ENCODE measurements around the gene CIRBP.

Gene CIRBP

DNA sequence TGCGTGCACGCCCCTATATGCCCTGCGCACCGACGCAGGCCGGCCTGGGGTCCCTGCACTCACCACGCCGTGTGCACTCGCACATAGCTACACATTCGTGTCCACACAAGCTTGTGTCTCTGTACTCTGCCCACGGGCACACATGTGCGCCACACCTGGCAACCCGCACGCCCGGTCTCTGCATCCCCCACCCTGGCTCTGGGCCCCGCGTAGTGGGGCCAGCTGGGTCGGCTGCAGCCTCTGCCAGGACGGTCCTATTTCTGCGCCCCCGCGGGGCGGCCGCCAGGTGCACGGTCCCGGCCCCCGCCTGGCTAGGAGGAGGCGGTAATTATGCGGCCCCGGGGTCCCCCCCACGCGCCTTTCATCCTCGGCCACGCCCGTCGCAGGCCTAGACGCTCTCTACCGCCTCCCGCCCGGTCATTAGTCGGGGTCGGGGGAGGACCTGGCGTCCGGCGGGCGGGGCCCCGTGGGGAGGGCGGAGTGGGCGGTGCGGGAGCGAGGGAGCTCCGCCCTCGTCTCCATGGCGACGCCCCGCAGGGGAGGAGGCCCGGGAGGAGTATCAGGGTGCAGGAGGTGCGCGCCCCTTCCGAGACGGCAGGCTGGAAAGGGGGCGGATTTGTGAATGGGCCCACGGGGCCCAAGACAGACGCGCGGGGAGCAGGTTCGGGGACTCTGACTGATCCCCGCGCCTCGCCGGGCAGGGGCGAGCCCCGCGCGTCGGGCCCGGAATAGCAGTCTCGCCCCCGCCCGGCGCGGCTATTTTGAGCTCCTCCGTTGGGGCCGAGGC, 2.8 kb upstream of the CIRBP start:
- Histone ChIP-seq H3K9me3 (ENCODE audit: insufficient read depth, low read depth, low read length) (no peaks in the 10 kb centered on the region), H3K9ac (ENCODE audit: low read length) (no peak overlapping the region), H2BK5ac (ENCODE audit: low read depth, low read length, poor library complexity) (peak overlapping the region; percentile 71), H3K23ac (ENCODE audit: low read length) (no peak overlapping the region), H3K18ac (ENCODE audit: low read length) (peak overlapping the region; percentile 85), H2BK120ac (ENCODE audit: insufficient read depth, low read length, poor library complexity) (peak overlapping the region; percentile 28), H2AFZ (ENCODE audit: insufficient read depth, low read length, poor library complexity) (peak overlapping the region; percentile 37), H4K8ac (ENCODE audit: low read depth, low read length) (peak overlapping the region; percentile 68), H3K4me3 (ENCODE audit: low read depth, low read length) (peak overlapping the region; percentile 70), H3K4me1 (ENCODE audit: control insufficient read depth in 1 of 2, insufficient read depth in 2 of 2, low read length in 2 of 2) (peaks cover 49 to 55% of the 10 kb centered on the region in 2 experiments), H3K79me1 (ENCODE audit: low read length) (peaks cover 39% of the 10 kb centered on the region), H4K12ac (ENCODE audit: low read depth, low read length) (peak overlapping the region; percentile 31), H4K91ac (ENCODE audit: low read depth, low read length) (peak overlapping the region; percentile 73), H3K4ac (ENCODE audit: low read depth, low read length) (peak overlapping the region; percentile 46), H3K79me2 (ENCODE audit: control insufficient read depth, insufficient read depth, low read length, poor library complexity) (peaks cover 13% of the 10 kb centered on the region), H2BK12ac (ENCODE audit: low read length) (peak overlapping the region; percentile 92), H3K36me3 (ENCODE audit: control insufficient read depth in 1 of 2, insufficient read depth in 2 of 2, low read length in 2 of 2) (peaks cover 6 to 7% of the 10 kb centered on the region in 2 experiments), H3K4me2 (ENCODE audit: low read length) (peak overlapping the region; percentile 84), H3K14ac (ENCODE audit: low read length) (peak overlapping the region; percentile 75), H3K27me3 (ENCODE audit: insufficient read depth, low read length) (no peaks in the 10 kb centered on the region), H2AK5ac (ENCODE audit: low read length) (peak overlapping the region; percentile 87), H3K27ac (ENCODE audit: low read depth, low read length) (peak overlapping the region; percentile 81)
- DNase-seq: peak; percentile 74 to 93
- WGBS (ENCODE audit: extremely low coverage, insufficient coverage, insufficient read length): no CpG with 5 or more reads among the region's 84 CpGs

DNA sequence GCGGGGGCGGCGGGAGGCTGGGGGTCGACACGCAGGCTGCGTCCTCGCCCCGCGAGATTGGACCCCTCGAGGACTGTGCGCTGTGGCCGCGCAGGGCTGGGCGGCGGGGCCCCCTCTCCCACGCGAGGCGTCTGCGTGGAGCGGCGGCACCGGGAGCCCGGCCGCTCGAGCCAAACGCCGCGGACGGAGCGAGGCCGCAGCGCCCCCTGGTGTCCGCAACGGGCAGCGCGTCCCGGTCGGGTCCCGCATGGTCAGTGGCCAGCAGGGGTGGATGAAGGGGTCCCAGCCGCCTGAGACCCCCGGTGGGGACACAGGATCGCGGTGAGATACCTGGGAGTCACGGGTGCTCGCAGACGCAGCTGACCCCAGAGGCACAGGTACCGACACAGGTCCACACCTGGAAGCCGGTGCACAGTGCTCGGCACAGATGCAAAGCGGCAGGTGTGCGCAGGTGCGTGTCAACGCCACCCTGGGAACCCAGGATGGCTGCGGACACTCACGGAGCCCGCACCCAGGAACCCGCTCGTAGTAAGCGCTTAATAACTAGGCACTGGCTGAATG, 2.1 kb upstream of the CIRBP start:
- no peak overlapping the region for H3K4ac ChIP-seq (ENCODE audit: low read depth, low read length)
- H3K18ac ChIP-seq (ENCODE audit: low read length): no peak overlapping the region
- peak overlapping the region; percentile 37 for H2AFZ ChIP-seq (ENCODE audit: insufficient read depth, low read length, poor library complexity)
- no peaks in the 10 kb centered on the region for H3K27me3 ChIP-seq (ENCODE audit: insufficient read depth, low read length)
- H4K91ac ChIP-seq (ENCODE audit: low read depth, low read length): no peak overlapping the region
- no peak overlapping the region for H2BK5ac ChIP-seq (ENCODE audit: low read depth, low read length, poor library complexity)
- H3K23ac ChIP-seq (ENCODE audit: low read length): no peak overlapping the region
- peaks cover 43 to 48% of the 10 kb centered on the region in 2 experiments for H3K4me1 ChIP-seq (ENCODE audit: control insufficient read depth in 1 of 2, insufficient read depth in 2 of 2, low read length in 2 of 2)
- H2AK5ac ChIP-seq (ENCODE audit: low read length): no peak overlapping the region
- WGBS (ENCODE audit: extremely low coverage, insufficient coverage, insufficient read length): no CpG with 5 or more reads among the region's 59 CpGs
- H3K4me3 ChIP-seq (ENCODE audit: low read depth, low read length): peak overlapping the region; percentile 70
- H3K79me1 ChIP-seq (ENCODE audit: low read length): peaks cover 32% of the 10 kb centered on the region
- H3K27ac ChIP-seq (ENCODE audit: low read depth, low read length): no peak overlapping the region
- no peak overlapping the region for H2BK12ac ChIP-seq (ENCODE audit: low read length)
- H2BK120ac ChIP-seq (ENCODE audit: insufficient read depth, low read length, poor library complexity): no peak overlapping the region
- DNase-seq: peak; percentile 51 to 85
- H3K9ac ChIP-seq (ENCODE audit: low read length): no peak overlapping the region
- no peaks in the 10 kb centered on the region for H3K9me3 ChIP-seq (ENCODE audit: insufficient read depth, low read depth, low read length)
- H3K79me2 ChIP-seq (ENCODE audit: control insufficient read depth, insufficient read depth, low read length, poor library complexity): peaks cover 13% of the 10 kb centered on the region
- no peak overlapping the region for H3K14ac ChIP-seq (ENCODE audit: low read length)
- H3K36me3 ChIP-seq (ENCODE audit: control insufficient read depth in 1 of 2, insufficient read depth in 2 of 2, low read length in 2 of 2): peaks cover 13% of the 10 kb centered on the region in 2 experiments
- peak overlapping the region; percentile 84 for H3K4me2 ChIP-seq (ENCODE audit: low read length)
- peak overlapping the region; percentile 34 for H4K8ac ChIP-seq (ENCODE audit: low read depth, low read length)
- no peak overlapping the region for H4K12ac ChIP-seq (ENCODE audit: low read depth, low read length)

DNA sequence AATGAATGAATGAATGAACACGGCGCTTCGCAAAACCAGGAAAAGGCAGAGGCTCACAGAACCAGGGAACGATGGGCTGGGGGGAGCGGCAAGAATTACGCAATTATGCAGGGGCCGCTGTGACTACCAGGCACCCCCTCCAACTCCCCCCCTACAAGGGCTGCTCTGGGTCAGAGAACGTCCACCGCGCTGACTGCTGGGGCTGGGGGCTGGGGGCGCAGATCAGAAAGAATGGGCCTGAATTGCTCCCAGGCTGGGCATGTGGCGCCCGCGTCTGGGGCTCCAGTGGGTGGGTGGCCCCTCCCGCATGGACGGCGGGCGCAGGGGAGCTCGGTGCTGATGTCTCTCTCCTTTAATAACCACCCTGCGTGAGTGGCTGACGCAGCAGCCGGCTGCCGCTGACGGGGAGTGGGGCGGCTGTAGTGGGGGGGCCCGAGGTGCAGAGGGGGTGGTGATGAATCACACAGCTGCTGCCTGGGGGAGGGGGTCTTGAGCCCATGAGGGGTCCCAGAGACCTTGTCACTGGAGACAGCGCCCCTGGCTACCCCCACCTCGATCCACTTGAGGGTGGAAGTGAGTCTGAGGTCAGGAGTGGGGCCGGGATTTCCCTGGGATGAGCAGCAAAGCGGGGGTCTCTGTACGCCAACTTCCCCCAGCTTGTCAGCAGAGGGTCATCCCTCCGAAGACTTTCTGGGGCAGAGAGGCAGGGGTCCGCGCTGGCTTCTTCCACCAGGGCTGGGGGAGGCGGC, 1.5 kb upstream of the CIRBP start:
- no peak overlapping the region for H2AK5ac ChIP-seq (ENCODE audit: low read length)
- no peak overlapping the region for H2AFZ ChIP-seq (ENCODE audit: insufficient read depth, low read length, poor library complexity)
- H2BK12ac ChIP-seq (ENCODE audit: low read length): no peak overlapping the region
- H3K27ac ChIP-seq (ENCODE audit: low read depth, low read length): no peak overlapping the region
- peaks cover 36 to 41% of the 10 kb centered on the region in 2 experiments for H3K4me1 ChIP-seq (ENCODE audit: control insufficient read depth in 1 of 2, insufficient read depth in 2 of 2, low read length in 2 of 2)
- peaks cover 28% of the 10 kb centered on the region for H3K79me1 ChIP-seq (ENCODE audit: low read length)
- no peak overlapping the region for H3K4me3 ChIP-seq (ENCODE audit: low read depth, low read length)
- no CpG with 5 or more reads among the region's 35 CpGs for WGBS (ENCODE audit: extremely low coverage, insufficient coverage, insufficient read length)
- no peak overlapping the region for H3K23ac ChIP-seq (ENCODE audit: low read length)
- H2BK120ac ChIP-seq (ENCODE audit: insufficient read depth, low read length, poor library complexity): no peak overlapping the region
- peaks cover 13% of the 10 kb centered on the region for H3K79me2 ChIP-seq (ENCODE audit: control insufficient read depth, insufficient read depth, low read length, poor library complexity)
- no peak overlapping the region for H3K9ac ChIP-seq (ENCODE audit: low read length)
- no peak overlapping the region for H3K14ac ChIP-seq (ENCODE audit: low read length)
- H3K9me3 ChIP-seq (ENCODE audit: insufficient read depth, low read depth, low read length): no peaks in the 10 kb centered on the region
- peaks cover 19% of the 10 kb centered on the region in 2 experiments for H3K36me3 ChIP-seq (ENCODE audit: control insufficient read depth in 1 of 2, insufficient read depth in 2 of 2, low read length in 2 of 2)
- no peak overlapping the region for H3K4ac ChIP-seq (ENCODE audit: low read depth, low read length)
- DNase-seq: no peak
- H3K4me2 ChIP-seq (ENCODE audit: low read length): no peak overlapping the region
- H3K18ac ChIP-seq (ENCODE audit: low read length): no peak overlapping the region
- H4K91ac ChIP-seq (ENCODE audit: low read depth, low read length): no peak overlapping the region
- no peak overlapping the region for H4K8ac ChIP-seq (ENCODE audit: low read depth, low read length)
- H3K27me3 ChIP-seq (ENCODE audit: insufficient read depth, low read length): no peaks in the 10 kb centered on the region
- H2BK5ac ChIP-seq (ENCODE audit: low read depth, low read length, poor library complexity): no peak overlapping the region
- no peak overlapping the region for H4K12ac ChIP-seq (ENCODE audit: low read depth, low read length)

- H4K8ac ChIP-seq (ENCODE audit: low read depth, low read length): no peak overlapping the region
- no peak for DNase-seq
- H3K4me2 ChIP-seq (ENCODE audit: low read length): peak overlapping the region; percentile 61
- no peak overlapping the region for H2BK12ac ChIP-seq (ENCODE audit: low read length)
- H3K79me2 ChIP-seq (ENCODE audit: control insufficient read depth, insufficient read depth, low read length, poor library complexity): peaks cover 13% of the 10 kb centered on the region
- no peak overlapping the region for H3K14ac ChIP-seq (ENCODE audit: low read length)
- no peak overlapping the region for H3K27ac ChIP-seq (ENCODE audit: low read depth, low read length)
- WGBS (ENCODE audit: extremely low coverage, insufficient coverage, insufficient read length): 100% methylated on average over 4 of the region's 40 CpGs
- no peak overlapping the region for H3K18ac ChIP-seq (ENCODE audit: low read length)
- H4K12ac ChIP-seq (ENCODE audit: low read depth, low read length): no peak overlapping the region
- H2AK5ac ChIP-seq (ENCODE audit: low read length): peak overlapping the region; percentile 9
- H4K91ac ChIP-seq (ENCODE audit: low read depth, low read length): no peak overlapping the region
- peaks cover 29 to 35% of the 10 kb centered on the region in 2 experiments for H3K4me1 ChIP-seq (ENCODE audit: control insufficient read depth in 1 of 2, insufficient read depth in 2 of 2, low read length in 2 of 2)
- H3K9me3 ChIP-seq (ENCODE audit: insufficient read depth, low read depth, low read length): no peaks in the 10 kb centered on the region
- peaks cover 23% of the 10 kb centered on the region for H3K79me1 ChIP-seq (ENCODE audit: low read length)
- H3K4me3 ChIP-seq (ENCODE audit: low read depth, low read length): no peak overlapping the region
- no peaks in the 10 kb centered on the region for H3K27me3 ChIP-seq (ENCODE audit: insufficient read depth, low read length)
- H3K36me3 ChIP-seq (ENCODE audit: control insufficient read depth in 1 of 2, insufficient read depth in 2 of 2, low read length in 2 of 2): peaks cover 27% of the 10 kb centered on the region in 2 experiments
- H3K23ac ChIP-seq (ENCODE audit: low read length): no peak overlapping the region
- H2BK5ac ChIP-seq (ENCODE audit: low read depth, low read length, poor library complexity): no peak overlapping the region
- H2BK120ac ChIP-seq (ENCODE audit: insufficient read depth, low read length, poor library complexity): no peak overlapping the region
- no peak overlapping the region for H2AFZ ChIP-seq (ENCODE audit: insufficient read depth, low read length, poor library complexity)
- H3K4ac ChIP-seq (ENCODE audit: low read depth, low read length): no peak overlapping the region
- no peak overlapping the region for H3K9ac ChIP-seq (ENCODE audit: low read length)
These were observed 687 bp upstream of the CIRBP start for GRCh38 chr19:1268226-1269064.
